MM.1S (cell line): ENCODE data around the gene PIK3CG.

Source experiments
- CTCF ChIP-seq: fragments of 300-600 bp; sonication (generic); IDR thresholded peaks from 2 replicates; pipeline ENCODE4 v1.5.1; 2016; ENCODE audit warnings: antibody characterized with exemption, low read length, mixed read lengths
- EZH2phosphoT487 ChIP-seq: fragments of 300-600 bp; sonication (generic); IDR thresholded peaks from 2 replicates; pipeline ENCODE4 v1.6.1; 2018; ENCODE audit warnings: antibody characterized with exemption, low read length

GRCh38 chr7:106858618-106859532 is 6.2 kb upstream of the PIK3CG start:
- TF ChIP-seq CTCF (no peak), EZH2phosphoT487 (no peak)
